Measurements from ENCODE around the gene AOPEP.

DNA sequence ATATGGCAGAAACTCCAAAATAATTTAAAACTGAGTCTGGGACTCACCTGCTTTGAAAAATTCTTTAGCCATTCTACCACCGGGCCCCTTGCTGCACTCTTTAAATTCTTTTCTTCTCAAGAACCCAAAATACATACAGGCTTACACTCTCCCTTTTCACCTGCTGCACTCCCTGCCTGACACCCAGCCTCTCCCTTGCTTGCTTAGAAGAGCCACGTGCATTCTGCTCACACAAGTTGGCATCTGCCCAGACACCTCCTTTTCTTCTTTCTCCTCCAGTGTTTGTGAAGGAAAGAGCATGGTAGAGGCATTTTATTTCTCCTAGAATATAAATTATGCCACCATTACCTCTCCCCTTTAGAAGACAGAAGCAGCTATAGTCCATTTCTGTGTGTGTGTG, 39.0 kb upstream of the AOPEP start:
- TF ChIP-seq CTCF (conservative IDR thresholded peaks at IDR 0.05 in 1 of 2, IDR thresholded peaks at IDR 0.05 in 1 of 2; ENCODE audit: extremely low read depth in 1 of 2, insufficient read depth in 1 of 2, low read depth in 1 of 2, low read length in 2 of 2) (no peak), EZH2 (IDR thresholded peaks at IDR 0.05; ENCODE audit: borderline replicate concordance, low read length) (no peak)

Data from mammary epithelial cell (primary cell).